NCI-H510A treated with DMSO at 0.1 percent for 48 hours (cell line): Measurements from ENCODE around the gene DNAAF1.

Experiments
- DNase-seq: peaks from one replicate; lab custom pipeline; 2025; lab: John Stamatoyannopoulos, UW

The DNAAF1 gene

DNA sequence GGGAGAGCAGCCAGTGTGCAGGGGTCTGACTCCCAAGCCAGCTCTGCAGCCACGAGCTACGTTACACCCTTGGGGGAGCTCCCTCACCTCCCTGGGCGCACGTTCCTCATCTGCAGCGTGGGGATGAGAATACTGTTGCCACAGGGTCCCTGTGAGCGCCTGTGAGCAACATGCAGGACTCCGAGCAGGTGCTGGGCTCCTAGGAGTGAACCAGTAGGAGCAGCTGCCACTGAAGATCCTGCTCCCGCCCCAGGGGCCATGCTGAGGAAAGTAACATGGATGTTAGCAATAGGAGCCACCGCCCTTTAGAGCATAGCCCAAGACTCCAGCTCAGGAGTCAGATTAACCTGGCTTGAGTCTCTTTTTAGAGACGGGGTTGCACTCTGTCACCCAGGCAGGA lies 15.9 kb downstream of the DNAAF1 start:
- DNase-seq: no peak

DNA sequence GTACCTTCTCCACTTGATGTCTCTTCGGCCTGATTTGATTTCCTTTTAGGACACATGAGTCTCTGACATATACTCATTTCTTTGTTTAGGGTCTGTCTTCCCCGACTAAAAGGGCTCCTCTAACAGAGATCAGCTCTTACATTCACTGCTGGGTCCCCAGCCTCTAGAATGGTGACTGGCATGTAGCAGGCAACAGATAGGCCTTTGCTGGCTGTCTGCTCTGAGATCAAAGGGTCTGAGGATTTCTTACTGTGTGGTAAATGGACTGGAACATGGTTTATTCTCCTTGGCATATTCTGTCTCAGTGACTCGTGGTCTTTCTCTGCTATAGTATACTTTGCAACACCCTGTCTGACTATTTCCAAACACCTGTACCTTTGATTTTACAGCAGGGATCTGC lies 16.7 kb downstream of the DNAAF1 start:
- no peak for DNase-seq

- no peak for DNase-seq
These were observed 20.6 kb downstream of the DNAAF1 start for GRCh38 chr16:84165746-84166145.

DNA sequence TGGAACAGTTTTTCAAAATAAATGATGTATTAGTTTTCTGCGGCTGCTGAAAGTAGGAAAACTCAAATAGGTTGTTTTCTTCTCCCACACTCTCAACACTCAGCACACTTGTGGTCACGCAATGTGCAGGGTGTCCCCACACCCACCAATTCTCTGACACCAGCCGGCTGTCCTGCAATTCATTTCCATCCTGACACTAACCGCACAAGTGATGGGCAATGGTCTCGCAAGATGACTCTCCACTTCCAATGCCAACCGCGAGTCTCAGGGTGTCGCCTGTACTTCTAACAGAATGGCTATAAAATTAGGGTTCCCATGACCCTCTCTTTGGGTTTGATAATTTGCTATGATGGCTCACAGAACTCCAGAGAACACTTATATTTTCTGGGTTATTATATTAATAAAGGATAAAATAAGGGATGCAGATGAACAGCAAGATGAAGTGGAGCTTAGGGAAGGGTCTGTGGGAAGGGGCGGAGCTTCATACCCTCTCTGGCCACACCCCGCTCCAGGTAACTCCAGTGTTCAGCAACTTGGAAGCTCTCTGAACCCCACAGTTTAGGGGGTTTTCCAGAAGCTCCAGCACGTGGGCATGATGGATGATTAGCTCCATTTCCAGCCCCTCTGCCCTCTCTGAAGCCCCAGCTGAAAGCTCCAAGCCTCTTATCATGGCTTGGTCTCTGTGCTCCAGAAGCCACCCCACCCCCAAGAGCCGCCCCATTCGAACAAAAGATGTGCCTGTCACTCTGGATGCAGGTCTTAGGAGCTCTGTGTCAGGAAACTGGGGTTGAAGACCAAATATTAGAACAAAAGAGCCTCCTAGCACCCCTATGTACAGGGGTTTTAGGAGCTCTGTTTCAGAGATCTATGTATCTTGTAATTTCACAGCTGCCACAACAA lies 21.9 kb downstream of the DNAAF1 start:
- no peak for DNase-seq

DNA sequence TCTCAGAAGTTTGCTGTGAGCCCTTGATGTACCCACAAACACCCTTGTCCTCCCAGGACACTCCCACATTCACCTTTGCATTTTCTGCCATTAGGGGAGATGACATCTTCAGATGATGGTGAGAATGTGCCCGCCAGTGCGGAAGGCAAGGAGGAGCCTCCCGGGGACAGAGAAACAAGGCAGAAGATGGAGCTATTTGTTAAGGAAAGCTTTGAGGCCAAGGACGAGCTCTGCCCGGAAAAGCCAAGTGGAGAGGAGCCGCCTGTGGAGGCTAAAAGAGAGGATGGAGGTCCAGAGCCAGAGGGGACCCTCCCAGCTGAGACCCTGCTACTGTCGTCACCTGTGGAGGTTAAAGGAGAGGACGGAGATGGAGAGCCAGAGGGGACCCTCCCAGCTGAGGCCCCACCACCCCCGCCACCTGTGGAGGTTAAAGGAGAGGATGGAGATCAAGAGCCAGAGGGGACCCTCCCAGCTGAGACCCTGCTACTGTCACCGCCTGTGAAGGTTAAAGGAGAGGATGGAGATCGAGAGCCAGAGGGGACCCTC lies 24.7 kb downstream of the DNAAF1 start:
- no peak for DNase-seq

DNA sequence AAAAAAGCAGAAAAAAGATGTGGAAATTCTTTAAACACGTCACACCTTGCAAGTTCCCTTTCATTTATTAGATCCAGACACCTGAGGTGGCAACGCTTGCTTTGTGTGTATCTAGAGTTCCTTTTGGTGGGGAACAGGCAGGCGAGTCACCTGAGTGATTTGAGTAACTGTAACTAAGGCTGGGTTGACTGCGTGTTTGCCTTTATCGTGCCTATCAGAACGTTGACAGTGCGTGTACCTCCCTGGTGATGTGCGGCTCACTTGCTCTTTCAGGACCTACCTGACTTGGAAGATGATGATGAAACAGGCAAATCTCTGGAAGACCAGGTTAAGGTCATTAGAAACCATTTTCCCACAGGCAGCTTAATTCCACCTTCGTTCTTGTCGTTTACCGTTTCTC lies 29.3 kb downstream of the DNAAF1 start:
- no peak for DNase-seq

- no peak for DNase-seq
These were observed 30.4 kb downstream of the DNAAF1 start for GRCh38 chr16:84175350-84176081.

- no peak for DNase-seq
These were observed 31.3 kb downstream of the DNAAF1 start for GRCh38 chr16:84176192-84177053.

- no peak for DNase-seq
These were observed 32.6 kb downstream of the DNAAF1 start for GRCh38 chr16:84177741-84178073.

GRCh38 chr16:84178146-84178765 lies 33.1 kb downstream of the DNAAF1 start:
- DNase-seq: no peak

DNA sequence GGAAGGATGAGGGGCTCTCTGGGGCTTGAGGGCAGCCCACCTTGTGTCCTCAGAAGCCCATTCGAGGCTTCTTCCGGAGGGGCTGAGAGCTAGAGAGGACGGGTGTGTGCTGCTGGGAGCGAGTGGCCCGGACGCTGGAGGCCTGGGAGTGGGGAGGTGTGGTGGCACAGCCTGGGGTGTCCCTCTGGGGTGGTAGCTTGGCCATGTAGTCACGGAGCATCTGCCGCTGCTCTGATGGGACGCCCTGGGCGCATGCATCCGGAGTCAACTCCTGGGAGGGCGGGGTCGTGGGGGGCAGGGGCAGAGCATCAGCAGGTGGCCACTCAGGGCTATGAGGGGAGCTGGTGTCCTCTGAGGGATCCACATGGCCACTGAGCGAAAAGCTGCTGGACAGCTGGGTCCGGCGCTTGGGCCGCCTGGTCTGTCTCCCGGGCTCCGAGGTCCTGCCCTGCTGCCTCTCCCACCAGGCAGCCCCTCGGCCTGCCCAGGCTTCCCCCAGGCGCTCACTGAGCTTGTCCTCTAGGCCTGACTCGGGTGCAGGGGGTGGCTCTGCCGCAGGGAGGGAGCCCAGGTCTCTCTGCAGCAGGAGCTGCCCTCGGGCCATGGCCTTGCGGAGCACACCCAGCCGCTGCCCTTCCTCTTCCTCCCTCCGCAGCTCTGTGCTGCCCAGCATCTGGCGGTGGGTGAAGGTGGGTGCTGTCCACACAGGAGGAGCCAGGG lies 33.9 kb downstream of the DNAAF1 start:
- no peak for DNase-seq

GRCh38 chr16:84179612-84180320 lies 34.7 kb downstream of the DNAAF1 start:
- no peak for DNase-seq

DNA sequence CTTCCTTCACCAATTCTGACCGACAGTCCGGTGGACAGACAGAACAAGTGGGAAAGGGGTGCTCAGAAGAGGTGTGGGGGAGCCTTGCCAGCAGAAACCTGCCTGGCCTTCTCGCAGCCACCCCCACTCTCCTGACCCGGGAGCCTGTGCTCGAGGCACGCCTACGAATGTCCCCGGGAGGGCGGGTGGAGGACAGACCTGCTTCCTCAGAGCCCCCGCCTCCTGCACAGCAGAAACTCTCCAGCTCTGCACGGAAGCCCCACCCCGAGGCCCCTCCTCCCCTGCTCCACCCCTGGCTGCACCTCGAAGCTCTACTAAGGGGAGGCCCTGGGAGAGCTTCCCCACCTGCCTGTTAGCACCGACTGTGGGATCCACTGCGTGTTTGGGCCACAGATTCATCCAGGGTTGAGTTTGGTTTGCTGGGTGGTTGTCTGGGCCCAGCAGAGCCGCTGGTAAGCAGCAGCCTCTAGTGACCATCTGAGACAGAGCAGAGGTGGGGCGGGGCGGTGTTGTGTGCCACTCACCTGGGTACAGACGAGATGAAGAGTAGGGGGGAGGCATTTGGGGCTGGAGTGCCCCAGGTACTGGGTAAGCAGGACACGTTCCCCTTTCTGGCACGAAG lies 35.5 kb downstream of the DNAAF1 start:
- DNase-seq: no peak

- DNase-seq: no peak
These were observed 36.2 kb downstream of the DNAAF1 start for GRCh38 chr16:84181144-84181915.

DNA sequence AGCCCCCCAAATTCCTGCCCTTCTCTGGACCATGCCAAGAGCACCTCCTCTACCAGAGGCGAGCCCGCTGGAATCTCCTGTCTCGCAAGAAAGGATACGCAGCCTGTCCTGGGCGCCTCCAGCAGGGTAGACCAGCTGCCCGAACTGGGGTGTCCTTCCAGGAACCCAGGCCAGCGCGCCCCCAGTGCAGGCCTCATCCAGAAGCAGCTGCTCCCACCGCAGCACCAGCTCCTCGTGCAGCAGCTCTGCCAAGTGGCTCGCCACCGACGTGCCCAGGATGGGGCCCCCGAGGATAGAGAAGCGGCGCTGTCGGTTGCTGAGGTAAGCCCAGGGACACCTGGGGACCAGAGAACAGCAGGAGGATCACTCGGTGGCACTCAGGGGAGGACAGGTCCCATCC lies 37.0 kb downstream of the DNAAF1 start:
- DNase-seq: no peak

GRCh38 chr16:84182680-84183571 lies 37.8 kb downstream of the DNAAF1 start:
- no peak for DNase-seq

DNA sequence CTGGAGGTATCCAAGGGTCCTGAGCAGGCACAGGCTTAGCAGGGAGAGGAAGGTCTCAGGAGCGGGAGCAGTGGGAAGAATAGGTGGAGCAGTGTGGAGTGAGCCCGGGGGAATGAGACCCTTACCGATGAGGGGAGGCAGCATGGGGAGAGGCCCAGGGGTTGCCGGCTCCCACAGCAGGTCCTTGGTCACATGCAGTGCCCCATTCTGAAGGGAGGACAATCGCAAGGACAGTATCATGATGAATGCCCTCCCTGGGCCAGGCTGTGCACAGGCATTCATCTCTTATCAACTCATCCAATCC lies 38.4 kb downstream of the DNAAF1 start:
- DNase-seq: no peak

DNA sequence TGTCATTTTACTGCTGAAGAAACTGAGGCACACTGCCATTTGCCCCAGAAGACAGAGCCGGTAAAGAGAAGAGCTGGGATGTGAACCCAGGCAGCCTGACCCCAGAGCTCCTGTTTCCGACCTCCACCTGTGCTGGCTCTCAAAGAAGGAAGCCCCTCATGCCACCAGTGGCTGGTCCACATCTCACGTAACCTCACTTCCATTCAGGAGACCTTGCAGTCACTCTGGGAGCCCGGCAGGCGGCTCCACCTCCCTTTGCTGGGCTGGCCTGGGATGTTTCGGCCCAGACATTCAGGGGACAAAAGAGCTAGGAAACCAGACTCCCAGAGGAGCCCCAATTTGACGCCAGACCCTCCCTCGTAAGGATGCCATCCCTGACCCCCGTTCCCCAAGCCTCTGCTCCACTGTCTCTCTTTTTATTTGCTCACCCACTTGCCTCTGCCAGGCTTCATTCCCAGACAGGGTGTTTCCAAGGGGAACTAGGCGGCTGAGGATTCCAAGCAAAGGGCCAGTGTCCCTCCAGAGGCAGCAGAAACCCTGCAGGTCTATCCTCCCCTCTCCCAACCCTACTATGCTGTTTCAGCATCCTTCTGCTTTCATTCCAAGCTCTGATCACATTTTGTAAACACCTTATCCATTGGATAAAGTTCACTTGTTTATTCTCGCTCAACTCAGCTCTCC lies 38.9 kb downstream of the DNAAF1 start:
- no peak for DNase-seq
